OCI-M1 (cell line): ENCODE data around the gene CASKIN1.

Experiments used
- DNase-seq: peaks from one replicate; lab custom pipeline; 2025; lab: John Stamatoyannopoulos, UW

CASKIN1 gene

GRCh38 chr16:2176047-2176446 lies 20.4 kb downstream of the CASKIN1 start:
- DNase-seq = no peak

GRCh38 chr16:2175454-2175853 lies 21.0 kb downstream of the CASKIN1 start:
- no peak for DNase-seq

DNA sequence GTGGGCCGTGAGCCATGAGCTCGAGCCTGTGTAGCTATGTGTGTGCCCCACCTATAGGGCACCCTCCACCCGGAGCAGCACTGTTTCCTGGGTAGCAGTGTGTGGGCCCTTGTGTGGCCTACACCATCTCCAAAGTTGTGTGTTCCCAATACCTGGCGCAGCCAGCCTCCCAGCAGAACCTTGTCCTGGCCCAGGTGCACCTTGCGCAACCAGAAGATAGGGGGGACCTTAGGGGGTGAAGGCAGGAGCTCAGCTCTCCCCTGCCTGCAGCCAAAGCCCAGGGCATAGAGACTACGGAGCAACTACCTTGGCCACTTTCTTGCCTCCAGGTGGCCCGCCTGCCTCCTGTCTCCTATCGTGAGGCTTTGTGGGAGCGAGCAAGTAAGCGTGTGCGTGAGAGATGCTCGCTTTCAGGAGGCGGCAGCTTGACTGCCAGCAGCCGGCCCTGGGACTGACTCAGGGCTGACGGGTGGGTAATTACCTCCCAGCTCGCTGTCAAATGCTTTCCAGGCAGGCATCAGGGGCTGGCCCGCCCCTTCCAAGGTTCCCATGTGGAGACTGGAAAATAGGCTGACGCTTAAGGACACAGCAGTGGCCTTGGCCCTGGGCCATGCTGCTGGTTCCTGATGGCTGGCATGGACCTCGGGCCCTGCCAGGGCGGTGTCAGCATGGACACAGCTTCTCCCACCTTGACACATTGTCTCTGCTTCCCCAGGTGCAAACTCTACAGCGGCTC lies 21.8 kb downstream of the CASKIN1 start:
- no peak for DNase-seq

GRCh38 chr16:2173916-2174315 lies 22.5 kb downstream of the CASKIN1 start:
- no peak for DNase-seq

DNA sequence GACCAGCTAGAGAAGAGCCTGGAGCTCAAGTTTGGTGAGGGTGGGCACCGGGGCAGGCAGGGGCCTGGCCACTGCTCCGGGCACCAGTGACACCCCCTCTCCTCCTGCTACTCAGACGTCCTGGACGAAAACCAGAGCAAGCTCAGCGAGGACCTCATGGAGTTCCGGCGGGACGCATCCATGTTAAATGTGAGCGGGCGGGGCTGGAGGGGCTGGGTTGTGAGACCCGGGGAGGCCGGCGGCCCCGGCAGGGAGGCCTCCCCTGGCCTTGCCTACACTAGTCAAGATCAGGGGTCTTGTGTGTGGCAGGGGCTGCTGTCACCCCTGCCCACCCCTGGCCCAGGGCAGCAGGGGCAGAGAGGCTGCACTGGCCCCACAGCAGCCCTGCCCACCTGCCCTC lies 23.0 kb downstream of the CASKIN1 start:
- DNase-seq = no peak

- DNase-seq = no peak
These were observed 23.6 kb downstream of the CASKIN1 start for GRCh38 chr16:2172688-2173335.

DNA sequence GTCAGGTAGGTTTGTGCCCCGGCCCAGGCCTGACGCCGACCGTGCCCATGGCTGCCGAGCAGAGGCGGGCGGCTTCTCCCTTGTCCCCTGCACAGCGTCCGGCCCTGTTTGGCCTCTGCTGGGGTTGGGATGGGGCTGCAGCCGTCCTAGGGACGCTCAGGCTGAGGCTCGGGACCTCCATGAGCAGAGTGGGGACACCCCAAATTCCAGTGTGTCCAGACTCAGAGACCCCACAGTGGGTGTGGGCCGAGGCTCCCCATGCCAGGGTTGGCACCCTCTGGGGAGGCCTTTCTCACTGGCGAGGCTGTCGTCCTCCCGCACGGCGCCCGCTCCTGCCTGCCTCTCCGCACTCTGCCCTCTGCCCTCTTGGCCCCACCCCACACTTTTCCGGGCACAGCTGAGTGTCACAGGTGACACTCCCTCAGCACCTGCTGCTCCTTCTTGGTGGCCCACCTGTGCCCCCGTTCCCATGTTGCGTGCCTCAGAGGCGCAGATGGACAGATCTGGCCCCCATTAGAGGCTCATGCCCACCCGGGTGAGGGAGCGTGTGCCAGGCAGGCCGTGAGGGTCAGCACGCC lies 24.7 kb downstream of the CASKIN1 start:
- no peak for DNase-seq

DNA sequence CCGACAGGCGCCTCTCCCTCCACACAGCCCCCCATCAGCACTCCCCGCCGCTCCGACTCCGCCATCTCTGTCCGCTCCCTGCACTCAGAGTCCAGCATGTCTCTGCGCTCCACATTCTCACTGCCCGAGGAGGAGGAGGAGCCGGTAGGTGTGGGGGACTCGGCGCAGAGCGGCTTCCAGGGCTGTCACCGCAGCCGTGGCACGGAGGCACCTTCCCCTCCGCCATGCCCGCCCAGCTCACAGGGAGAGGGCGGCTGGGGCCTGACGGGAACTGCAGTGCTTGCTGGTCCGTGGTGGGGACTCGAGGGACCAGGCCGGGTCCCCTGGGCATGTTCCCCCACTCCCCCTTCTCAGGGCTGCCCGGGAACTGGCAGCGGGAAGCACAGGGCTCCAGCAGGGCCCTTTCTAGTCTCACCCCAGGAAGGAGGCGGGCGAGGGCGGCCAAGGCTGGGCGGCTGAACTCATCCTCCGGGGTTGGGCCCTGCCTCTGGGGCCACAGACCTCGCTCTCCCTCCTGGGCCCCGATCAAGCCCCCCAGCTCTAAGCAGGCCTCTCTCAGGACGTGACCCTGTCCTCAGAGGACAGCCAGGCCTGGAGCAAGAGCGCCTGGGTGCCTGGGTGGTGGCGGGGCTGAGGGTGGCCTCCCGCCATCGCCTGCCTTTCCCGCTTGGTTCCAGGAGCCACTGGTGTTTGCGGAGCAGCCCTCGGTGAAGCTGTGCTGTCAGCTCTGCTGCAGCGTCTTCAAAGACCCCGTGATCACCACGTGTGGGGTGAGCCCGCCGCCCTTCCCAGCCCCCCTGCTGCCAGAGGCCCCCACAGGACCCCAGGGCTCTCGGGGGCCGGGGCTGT lies 25.6 kb downstream of the CASKIN1 start:
- no peak for DNase-seq

- DNase-seq = no peak
These were observed 26.3 kb downstream of the CASKIN1 start for GRCh38 chr16:2170080-2170479.

- DNase-seq = no peak
These were observed 29.3 kb downstream of the CASKIN1 start for GRCh38 chr16:2167068-2167638.

GRCh38 chr16:2166263-2167067 lies 29.9 kb downstream of the CASKIN1 start:
- no peak for DNase-seq

DNA sequence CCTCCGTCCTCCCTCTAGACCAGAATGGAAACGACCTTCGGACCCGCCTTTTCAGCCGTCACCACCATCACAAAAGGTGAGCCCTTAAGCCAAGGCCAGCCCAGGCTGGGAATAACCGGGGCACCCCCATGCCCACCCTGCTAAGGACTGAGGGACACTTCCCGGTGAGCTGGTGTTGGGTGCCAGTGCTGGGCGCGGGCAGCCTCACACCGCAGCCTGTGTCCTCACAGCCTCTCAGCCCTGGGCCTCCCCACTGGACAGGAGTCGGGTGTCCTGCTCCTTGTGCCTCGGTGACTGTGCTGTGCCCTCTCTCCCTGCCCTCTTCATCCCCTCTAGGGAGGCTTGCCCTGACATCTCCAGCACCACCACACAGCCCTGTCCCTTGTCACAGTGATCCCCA lies 30.5 kb downstream of the CASKIN1 start:
- DNase-seq = no peak

DNA sequence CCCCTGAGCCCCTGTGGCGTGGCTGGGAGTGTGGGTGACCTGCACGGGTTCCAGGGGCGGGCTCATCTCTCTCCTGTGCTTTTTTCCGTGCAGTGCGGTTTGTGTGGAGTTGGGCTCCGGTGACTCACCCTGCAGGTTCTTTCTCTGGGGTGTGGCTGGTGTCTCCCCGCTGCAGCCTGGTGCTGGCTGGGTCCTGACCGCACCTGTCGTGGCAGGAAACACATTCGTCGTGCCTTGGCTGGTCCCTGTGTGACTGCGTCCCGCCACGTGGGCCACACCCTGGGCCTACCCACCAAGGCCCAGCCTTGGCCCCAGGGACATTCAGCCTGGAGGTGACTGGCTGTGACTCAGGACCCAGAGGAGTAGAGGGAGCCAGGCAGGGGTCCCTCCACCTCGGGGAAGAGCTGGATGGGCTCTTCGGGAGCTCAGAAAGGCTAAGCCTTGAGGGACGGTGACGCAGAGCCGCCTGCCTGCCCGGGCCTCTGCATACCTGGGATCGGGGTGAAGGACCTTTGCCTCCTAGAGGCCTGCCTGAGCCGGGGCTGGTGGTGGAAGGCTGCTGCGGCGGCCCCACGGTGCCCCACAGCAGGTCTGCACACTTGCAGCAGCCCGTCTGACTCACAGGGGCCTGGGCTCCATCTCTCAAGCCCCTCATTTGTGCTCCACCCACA lies 33.1 kb downstream of the CASKIN1 start:
- DNase-seq = no peak

DNA sequence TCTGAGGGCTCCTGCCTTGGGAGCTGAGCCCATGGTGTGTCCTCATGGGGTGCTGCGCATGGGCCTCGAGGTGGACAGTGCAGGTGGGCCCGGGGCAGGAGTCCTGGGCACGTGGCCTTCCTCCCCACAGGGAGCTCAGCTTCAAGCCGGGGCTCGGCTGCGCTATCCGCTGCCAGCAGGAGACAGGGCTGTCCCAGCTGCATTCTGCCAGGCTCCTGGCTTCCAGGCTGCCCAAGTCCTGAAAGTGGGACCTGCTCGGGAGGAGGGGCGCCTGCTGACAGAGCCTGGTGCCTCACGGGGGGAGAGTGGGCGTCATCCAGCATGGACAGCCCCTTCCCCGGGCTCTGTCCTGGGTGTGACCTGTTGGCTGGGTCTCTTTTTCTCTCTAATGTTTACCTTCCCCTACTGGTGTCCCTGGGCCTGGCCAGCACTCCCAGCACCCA lies 33.7 kb downstream of the CASKIN1 start:
- DNase-seq = no peak

- no peak for DNase-seq
These were observed 34.5 kb downstream of the CASKIN1 start for GRCh38 chr16:2161911-2162310.

DNA sequence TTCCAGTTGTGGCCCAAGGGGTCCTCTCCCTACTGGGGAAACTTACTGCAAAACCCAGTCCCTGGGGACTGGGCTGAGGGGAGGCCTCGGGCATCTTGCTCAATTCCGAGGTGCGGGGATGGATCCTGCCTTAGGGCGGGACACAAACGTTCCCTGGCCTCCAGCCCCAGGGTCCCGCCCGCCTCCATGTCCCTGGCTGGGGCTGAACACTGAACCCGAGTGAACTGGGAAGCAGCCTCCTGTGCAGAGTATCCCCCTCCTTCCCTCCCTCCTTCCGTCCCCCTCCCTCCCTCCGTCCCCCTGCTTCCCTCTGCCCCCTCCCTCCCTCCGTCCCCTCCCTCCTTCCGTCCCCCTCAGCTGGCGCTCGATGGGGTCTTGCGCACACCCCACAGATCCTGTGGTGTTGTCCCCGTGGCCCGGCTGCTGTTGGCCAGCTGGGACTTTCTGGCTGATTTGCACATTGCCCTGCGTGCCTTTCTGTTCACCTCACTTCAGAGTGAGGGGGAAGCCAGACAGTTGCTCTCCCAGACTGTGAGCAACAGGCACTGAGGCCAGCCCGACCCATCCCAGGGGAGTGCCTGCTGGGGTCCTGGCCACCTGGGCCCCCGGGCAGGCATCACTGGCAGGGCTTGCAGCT lies 35.4 kb downstream of the CASKIN1 start:
- no peak for DNase-seq

DNA sequence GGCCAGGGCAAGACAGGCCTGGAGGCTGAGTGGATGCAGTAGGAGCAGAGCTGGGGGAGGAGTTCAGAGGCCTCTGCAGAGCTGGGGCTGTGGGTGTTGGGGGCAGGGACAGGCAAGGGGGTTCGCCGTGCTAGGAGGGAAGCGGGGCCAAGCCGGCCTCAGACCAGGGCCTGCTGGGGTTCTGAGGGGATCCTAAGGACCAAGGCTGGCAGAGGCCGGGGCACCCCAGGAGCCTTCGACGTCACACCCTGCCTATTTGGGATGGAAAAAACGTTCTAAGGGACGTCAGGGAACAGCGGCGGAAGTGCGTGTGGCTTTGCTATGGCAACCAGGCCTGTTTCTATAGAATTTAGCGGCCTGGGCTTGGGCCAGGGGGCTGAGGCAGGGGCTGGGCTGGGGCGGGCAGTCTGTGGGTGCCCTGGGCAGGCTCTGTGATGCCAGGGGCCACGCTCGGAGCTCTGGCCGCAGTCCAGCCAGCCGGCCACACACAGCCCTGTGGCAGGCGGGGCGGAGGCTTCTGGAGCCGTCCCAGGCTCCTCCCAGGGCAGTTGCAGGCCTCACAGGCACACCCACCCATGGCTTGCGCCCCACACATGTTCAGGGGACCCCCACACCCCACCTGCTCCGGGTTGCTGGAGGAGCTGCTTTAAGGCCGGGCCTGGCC lies 37.1 kb downstream of the CASKIN1 start:
- DNase-seq = no peak

DNA sequence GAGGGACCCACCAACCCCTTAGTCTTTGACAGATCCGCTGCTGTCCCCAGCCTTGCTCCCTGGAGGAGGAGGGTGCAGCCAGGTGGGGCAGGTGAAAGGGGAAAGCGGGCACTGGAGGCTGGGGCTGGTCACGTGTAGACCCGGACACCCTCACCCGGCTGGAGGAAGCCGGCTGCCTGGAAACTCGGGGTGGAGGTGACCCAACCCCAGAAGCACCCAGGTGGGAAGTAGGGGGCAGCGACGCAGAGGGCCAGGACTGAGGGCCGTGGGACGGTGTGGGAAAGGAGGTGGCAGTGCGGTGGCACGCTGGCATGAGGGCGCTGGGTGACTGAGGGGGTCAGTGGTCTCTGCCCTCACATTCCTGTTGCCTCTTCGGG lies 38.2 kb downstream of the CASKIN1 start:
- DNase-seq = no peak

- no peak for DNase-seq
These were observed 38.7 kb downstream of the CASKIN1 start for GRCh38 chr16:2157480-2158261.
